GM08714 (cell line): ENCODE data around the gene CHST12.
"Not testable (repeated sequence)": the region's sequence is repeated elsewhere in the genome, so short reads cannot be mapped to it uniquely, and the experiment has no call there.

Source experiments
- H3K4me3 ChIP-seq: fragments of 200-500 bp; sonication (Bioruptor generic); 2 replicates; pipeline ENCODE4 v1.5.1; 2014; ENCODE audit warnings: mild to moderate bottlenecking, low read length, inconsistent platforms
- ZNF274 ChIP-seq: IDR thresholded peaks from 2 replicates; pipeline ENCODE4 v1.6.1; 2012; ENCODE audit warnings: mild to moderate bottlenecking, low read depth, low read length

CHST12 gene

DNA sequence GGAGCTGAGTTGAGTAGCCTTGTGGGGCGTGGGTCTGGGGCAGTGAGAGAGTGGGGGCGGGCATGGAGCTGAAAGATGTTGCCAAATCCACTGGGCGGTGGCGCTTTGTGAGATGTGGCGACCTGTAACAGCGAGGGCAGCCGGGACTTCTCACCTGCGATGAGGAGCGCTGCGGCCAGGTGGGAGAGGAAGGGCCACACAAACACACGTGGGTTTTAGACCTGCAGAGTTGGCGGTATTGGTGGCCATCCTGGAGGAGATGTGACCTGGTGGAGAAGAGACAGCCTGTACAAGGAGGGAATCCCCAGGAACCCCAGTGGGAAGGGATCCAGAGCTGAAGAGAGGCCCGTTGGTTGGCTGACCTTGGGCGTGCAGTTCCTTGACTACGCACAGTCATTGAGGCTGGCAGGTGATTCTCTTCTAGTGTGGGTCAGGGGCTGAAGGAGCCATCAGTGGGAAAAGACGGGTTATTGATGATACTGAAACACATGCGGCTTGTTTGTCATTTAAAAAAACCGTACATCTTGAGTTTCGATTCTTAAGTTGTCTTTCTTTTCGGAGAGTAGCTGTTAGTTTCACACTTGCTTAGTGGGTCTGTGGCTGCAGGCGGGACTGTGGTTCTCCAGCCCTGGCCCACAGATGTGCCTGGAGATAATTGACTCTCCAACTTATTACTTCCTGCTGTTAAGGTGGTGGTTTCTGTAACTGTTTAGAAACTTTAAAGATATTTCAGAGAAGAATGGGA lies 2.4 kb downstream of the CHST12 start:
- peak overlapping the region; percentile 73; the same call in 1 of the 2 replicates for H3K4me3 ChIP-seq

DNA sequence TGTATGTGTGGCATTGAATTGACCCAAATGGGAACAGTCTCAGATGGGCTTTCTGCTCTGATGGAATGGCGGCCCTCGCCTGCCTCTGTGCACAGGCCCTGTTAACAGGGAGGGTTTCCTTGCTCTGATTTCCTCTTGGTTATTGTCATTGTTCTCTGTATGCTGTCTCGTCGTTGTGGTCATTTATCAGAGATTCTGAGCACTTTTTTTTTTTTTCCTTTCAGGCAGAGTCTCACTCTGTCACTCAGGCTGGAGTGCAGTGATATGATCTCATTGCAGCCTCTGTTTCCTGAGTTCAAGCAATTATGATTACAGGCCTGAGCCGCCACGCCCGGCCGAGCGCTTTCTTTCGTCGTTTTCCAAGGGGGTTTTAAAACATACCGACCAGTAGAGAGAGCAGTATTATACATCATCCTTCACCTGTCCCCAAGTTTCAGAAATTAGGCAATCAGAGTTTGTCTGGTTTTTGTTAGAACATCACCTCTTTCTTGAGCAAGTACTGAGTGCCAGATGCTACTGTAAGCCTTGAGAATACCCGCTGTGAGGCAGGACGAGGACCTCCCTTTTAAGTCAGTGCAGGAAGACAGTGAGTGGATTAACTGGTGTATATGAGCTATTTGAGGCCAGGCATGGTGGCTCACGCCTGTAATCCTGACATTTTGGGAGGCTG lies 6.5 kb downstream of the CHST12 start:
- TF ChIP-seq ZNF274: no peak
- peak overlapping the region; percentile 15; the same call in 1 of the 2 replicates for H3K4me3 ChIP-seq

More for the DNA sequence above, 2.4 kb downstream of the CHST12 start:
- TF ChIP-seq ZNF274: no peak

DNA sequence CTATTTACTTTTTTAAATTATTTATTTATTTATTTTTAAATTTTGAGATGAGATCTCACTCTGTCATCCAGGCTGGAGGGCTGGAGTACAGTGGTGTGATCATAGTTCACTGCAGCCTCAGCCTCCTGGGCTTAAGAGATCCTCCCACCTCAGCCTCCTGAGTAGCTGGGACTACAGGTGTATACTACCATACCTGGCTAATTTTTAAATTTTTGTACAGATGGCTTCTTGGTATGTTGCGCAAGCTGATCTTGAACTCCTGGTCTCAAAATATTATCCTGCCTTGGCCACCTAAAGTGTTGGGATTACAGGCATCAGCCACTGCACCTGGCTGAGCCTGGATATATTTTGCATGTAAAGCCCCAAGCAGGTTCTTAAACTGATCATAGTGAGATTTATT lies 7.6 kb downstream of the CHST12 start:
- no peak overlapping the region for H3K4me3 ChIP-seq
- TF ChIP-seq ZNF274: no peak

DNA sequence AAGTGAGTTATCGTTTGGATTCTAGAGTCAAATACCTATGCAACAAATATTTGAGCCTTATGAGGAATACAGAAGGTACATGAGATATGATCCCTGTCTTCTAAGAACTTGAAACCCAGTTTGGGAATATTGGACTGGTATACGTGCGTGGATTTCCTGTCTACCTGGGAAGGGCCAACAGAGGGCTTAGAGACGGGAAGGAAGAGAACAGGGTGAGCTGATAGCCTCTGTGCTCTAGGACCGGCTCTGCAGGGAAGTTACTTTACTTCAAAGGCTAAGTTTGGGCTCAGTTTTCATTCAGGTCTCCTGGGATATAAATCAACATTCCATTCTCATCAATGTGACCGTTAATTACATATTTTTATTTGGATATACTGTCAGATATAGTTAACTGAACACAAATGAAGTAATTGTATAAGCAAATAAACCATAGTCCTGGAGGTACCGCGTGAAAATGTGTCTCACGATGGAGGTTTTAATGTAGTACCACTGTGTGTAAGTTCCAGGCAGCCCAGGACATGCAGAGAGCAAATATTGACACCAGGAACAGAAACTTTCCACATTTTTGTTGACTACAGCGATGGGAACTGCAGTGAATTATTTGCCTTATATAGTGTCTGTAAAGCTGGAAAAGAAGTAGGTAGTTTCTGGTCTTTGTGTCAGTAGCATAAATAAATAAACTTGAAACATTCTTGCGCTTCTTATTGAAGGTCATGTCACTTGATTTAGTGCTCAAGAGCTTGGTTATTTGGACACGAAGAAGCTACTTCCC lies 8.6 kb downstream of the CHST12 start:
- TF ChIP-seq ZNF274: no peak

DNA sequence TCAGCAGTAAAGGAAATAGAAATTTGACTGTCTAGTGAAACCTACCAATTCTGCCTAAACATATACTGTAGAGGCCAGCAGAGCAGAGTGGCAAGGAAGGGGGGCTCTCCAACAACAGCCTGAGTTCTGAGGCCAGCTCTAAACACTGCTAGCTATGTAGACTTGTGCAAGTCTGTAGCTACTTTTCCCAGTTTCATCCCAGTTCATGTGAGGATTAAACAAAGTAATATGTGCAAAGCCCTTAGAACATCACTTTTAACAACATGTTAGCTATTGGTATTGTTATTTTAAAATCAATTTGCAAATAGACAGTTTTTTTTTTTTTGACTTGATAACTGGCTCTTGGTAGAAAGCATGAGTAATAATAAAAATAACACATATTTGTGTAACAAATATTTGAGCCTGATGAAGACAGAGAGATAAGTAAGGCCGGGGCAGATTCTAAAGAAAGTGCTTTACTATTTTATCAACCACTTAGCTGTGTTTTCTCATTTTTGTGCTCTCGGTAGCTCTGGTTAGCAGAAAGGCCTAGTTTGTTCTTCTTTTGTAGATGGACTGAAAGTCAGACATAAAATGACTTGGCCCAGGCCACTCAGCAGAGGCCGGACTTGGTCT lies 9.3 kb downstream of the CHST12 start:
- TF ChIP-seq ZNF274: no peak
- no peak overlapping the region for H3K4me3 ChIP-seq

More for the DNA sequence above, 8.6 kb downstream of the CHST12 start:
- H3K4me3 ChIP-seq: no peak overlapping the region

DNA sequence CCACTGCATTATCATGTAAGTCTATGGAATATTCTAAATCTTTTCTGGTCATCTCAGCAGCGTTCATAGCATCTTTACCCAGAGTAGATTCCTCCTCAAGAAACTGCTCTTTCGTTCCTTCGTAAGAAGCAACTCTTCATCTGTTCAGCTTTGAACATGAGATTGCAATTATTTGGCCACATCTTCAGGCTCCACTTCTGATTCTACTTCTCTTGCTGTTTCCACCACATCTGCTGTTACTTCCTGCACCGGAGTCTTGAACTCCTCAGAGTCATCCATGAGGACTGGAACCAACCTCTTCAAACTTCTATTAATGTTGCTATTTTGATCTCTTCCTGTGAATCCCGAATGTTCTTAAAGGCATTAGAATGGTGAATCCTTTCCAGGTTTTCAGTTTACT lies 12.7 kb downstream of the CHST12 start:
- no peak overlapping the region for H3K4me3 ChIP-seq
- no peak for TF ChIP-seq ZNF274

DNA sequence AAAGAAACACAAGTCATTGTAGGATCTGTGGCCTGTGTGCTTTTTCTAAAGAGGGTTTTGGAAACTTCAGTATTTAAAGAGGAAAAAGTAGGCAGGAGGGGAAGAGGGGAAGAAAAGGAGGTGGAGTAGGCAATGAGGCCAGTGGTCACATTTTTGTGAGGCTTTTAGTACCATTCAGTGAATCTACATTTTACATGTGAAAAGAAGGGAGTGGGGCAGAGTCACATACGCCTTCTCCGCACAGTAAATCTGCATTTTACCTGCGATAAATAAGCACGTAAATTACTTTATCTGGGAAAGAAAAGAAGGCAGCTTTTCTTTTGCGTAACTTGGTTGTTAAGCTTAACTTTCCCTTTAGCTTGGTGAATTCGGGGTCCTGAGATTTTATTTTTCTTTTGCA lies 13.2 kb downstream of the CHST12 start:
- H3K4me3 ChIP-seq: no peak overlapping the region
- no peak for TF ChIP-seq ZNF274

DNA sequence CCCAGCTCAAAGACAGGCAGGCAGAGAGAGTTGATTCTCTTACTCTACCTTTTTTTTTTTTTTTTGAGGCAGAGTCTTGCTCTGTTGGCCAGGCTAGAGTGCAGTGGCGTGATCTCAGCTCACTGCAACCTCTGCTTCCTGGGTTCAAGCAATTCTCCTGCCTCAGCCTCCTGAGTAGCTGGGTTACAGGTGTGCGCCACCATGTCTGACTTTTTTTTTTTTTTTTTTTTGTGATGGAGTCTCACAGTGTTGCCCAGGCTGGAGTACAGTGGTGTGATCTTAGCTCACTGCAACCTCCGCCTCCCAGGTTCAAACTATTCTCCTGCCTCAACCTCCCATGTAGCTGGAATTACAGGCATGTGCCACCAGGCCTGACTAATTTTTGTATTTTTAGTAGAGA lies 13.8 kb downstream of the CHST12 start:
- not testable (repeated sequence) for H3K4me3 ChIP-seq

DNA sequence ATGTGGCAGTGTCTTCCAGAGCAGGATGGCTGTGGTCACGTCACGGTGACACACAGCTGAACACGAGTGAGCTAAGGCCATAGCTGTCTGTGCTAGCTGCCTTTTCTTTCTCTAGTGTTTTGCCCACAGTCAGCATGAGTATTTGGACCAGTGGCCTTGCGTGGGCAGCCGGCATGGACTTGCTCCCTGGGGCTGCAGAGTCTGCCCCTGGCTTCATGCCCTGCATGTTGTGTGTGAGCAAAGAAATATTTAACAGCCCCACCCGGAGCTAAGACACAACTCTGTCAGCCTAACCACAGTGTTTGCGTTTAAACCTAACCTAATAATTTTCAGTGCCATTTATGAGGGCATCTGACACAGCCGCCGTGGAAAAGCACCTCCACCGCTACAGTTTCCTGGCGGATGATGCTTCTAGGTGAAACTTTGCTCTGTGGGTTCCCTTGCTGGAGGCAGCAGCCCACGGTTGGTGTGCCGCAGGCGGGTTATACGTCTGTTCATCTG lies 14.6 kb downstream of the CHST12 start:
- no peak for TF ChIP-seq ZNF274
- no peak overlapping the region; the same call in 1 of the 2 replicates for H3K4me3 ChIP-seq

DNA sequence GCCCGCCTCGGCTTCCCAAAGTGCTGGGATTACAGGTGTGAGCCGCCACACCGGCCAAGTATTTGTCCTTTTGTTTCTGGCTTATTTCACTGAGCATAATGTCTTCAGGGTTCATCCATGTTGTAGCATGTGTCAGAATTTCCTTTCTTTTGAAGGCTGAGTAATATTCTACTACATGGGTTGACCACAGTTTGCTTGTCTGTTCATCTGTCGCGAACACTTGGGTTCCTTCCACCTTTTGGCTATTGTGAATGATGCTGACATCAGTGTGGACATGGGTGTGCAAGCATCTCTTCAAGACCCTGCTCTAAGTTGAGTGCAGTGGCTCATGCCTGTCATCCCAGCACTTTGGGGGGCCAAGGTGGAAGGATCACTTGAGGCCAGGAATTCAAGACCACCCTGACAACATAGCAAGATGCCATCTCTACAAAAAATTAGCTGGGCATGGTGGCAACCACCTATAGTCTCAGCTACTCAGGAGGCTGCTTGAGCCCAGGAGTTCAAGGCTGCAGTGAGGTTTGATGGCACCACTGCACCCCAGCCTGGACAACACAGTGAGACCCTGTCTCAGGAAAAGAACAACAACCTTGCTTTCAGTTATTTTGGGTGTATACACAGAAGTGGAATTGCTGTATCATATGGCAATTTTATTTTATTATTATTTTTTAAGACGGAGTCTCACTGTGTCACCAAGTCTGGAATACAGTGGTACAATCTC lies 17.0 kb downstream of the CHST12 start:
- TF ChIP-seq ZNF274: no peak

DNA sequence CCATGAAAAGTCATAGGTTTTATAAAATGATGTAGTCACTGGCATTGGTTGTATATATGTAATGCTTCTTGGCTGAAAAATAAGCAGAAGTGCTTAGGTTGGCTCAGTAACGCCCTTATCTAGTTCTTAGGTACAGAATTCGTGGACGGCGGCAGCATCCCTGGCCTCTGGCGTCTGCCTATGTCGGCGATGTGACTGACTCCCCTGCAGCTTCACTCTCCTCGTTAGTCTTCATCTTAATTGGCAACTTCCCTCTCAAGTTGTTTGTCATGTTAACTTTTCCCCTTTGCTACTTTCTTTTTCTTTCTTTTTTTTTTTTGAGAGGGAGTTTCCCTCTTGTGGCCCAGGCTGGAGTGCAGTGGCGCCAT lies 18.5 kb downstream of the CHST12 start:
- H3K4me3 ChIP-seq: no peak overlapping the region
- no peak for TF ChIP-seq ZNF274

More for the DNA sequence above, 17.0 kb downstream of the CHST12 start:
- H3K4me3 ChIP-seq: no peak overlapping the region

DNA sequence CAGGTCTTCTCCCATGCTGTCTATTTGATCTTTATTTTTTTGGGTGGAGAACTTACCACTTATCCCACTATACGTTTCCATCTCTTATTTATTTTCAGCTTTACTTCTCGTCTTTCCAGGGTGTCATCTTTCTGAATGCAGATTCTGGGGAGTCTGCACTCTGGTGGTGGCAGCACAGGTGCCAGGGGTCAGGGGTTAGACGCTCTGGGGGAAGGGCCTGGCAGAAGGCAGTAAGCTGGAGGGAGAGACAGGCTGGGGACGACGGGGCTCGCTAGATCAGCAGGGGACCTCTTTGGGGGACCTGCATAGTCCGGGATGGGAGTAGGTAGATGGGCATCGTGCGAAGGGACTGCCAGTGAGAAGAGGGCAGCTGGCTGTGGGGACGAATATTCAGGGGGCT lies 22.3 kb downstream of the CHST12 start:
- no peak overlapping the region for H3K4me3 ChIP-seq
- no peak for TF ChIP-seq ZNF274

DNA sequence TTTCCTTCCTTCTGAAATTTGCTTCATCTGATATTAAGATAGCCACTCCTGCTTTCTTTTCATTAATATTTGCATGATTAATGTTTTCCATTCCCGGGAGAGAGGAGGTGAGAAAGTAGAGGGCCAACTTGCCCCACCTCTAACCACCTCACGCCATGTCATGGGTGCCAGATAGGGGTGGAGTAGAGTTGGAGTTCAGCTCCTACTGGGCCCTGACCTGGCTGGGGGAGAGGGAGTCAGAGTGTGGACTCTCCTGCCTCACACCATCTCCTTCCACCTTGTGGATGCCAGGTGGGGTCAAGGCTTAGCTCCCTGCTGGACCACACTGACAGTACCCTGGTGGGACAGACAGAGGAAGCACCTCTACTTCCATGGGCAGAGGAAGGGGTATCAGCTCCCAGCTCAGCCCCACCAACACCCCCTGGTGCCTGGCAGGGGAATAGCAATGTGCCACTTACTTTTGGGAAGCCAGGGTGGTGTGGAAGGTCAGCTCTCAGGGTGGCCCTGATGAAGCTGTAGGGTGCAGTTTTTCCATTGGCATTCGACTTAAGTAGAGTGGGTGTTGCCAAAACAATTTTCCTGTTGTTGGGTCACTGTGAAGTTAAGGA lies 28.0 kb downstream of the CHST12 start:
- no peak for TF ChIP-seq ZNF274
- no peak overlapping the region for H3K4me3 ChIP-seq
